GM23338 (cell line): Measurements from ENCODE around the gene ARID4B. TPM values are rescaled to one million over a fixed set of nuclear protein-coding genes. Genes with fewer than 3 reads are reported as not detected.

ENCODE experiments used
- CREB1 ChIP-seq: fragments of 250-450 bp; sonication (Bioruptor Pico); IDR thresholded peaks from 2 replicates; pipeline ENCODE4 v1.5.0; 2020; ENCODE audit warnings: low read depth, mild to moderate bottlenecking, moderate library complexity
- STAT1 ChIP-seq: IDR thresholded peaks from one replicate; pipeline ENCODE4 v1.6.1; 2016; ENCODE audit warnings: antibody characterized with exemption; ENCODE audit not compliant: unreplicated experiment
- microRNA-seq: library from miRNA; unstranded; fragments of <30 nt; microRNA quantifications from one replicate; pipeline ENCODE4, GENCODE V29; 2017
- polyA plus RNA-seq: library from polyadenylated mRNA; unstranded; fragments of >200 nt; fragmentation: Nextera tagmentation; extraction: Ambion mirVana; gene quantifications from 2 replicates; pipeline ENCODE4 v1.2.1, GENCODE V29; 2016
- small RNA-seq: library from RNA; depleted of rRNA; stranded (forward); fragments of <200 nt; gene quantifications from one replicate; pipeline ENCODE3, GENCODE V24; 2014; ENCODE audit warnings: low replicate concordance
- total RNA-seq: library from RNA; depleted of rRNA; stranded (reverse); fragments of >200 nt; shearing (Covaris generic); gene quantifications from 2 replicates; pipeline ENCODE4 v1.2.3, GENCODE V29; 2014; rRNA removed
- TF ChIP-seq, protein P1 (sequence below), 2 experiments: fragments of 200-600 bp in 1 of 2; sonication (generic) in 1 of 2; conservative IDR thresholded peaks; 2 replicates each; pipeline versions ENCODE4 v1.5.1 to v1.6.1; 2016 to 2017; ENCODE audit warnings: antibody characterized with exemption in 2 of 2, low read depth in 2 of 2, mild to moderate bottlenecking in 2 of 2, moderate library complexity in 1 of 2
- TF ChIP-seq, protein P2 (sequence below): IDR thresholded peaks from one replicate; pipeline ENCODE4 v1.6.1; 2018; ENCODE audit warnings: antibody characterized with exemption; ENCODE audit not compliant: unreplicated experiment

The ARID4B gene
- total and polyA plus RNA-seq, 2 experiments from 2014 or later: 25.1 to 59.8 TPM

DNA sequence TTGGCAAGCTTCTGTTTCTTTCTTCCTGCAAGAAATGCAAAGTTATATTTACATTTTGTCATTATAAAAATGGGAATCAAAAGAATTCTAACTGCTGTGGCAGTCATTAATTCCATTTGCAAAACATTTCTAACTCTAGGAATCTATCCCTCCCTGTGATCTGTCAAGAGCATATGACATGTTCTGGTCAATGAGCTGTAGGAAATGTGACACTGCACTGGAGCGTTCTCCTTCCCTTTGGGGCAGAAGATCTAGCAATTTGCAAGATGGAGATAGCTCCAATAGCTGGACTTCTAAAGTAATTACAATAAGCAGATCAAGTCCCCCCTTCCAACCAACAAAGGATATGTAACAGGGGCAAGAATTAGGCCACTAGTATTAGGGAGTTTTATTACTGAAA, 205.6 kb downstream of the ARID4B start (continued):
- TF ChIP-seq, protein P1, sequence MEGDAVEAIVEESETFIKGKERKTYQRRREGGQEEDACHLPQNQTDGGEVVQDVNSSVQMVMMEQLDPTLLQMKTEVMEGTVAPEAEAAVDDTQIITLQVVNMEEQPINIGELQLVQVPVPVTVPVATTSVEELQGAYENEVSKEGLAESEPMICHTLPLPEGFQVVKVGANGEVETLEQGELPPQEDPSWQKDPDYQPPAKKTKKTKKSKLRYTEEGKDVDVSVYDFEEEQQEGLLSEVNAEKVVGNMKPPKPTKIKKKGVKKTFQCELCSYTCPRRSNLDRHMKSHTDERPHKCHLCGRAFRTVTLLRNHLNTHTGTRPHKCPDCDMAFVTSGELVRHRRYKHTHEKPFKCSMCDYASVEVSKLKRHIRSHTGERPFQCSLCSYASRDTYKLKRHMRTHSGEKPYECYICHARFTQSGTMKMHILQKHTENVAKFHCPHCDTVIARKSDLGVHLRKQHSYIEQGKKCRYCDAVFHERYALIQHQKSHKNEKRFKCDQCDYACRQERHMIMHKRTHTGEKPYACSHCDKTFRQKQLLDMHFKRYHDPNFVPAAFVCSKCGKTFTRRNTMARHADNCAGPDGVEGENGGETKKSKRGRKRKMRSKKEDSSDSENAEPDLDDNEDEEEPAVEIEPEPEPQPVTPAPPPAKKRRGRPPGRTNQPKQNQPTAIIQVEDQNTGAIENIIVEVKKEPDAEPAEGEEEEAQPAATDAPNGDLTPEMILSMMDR (conservative IDR thresholded peaks at IDR 0.05; ENCODE audit: low read depth in 2 of 2): no peak
- TF ChIP-seq STAT1 (no peak), CREB1 (CRISPR knock-in tag) (no peak)
- TF ChIP-seq, protein P2, sequence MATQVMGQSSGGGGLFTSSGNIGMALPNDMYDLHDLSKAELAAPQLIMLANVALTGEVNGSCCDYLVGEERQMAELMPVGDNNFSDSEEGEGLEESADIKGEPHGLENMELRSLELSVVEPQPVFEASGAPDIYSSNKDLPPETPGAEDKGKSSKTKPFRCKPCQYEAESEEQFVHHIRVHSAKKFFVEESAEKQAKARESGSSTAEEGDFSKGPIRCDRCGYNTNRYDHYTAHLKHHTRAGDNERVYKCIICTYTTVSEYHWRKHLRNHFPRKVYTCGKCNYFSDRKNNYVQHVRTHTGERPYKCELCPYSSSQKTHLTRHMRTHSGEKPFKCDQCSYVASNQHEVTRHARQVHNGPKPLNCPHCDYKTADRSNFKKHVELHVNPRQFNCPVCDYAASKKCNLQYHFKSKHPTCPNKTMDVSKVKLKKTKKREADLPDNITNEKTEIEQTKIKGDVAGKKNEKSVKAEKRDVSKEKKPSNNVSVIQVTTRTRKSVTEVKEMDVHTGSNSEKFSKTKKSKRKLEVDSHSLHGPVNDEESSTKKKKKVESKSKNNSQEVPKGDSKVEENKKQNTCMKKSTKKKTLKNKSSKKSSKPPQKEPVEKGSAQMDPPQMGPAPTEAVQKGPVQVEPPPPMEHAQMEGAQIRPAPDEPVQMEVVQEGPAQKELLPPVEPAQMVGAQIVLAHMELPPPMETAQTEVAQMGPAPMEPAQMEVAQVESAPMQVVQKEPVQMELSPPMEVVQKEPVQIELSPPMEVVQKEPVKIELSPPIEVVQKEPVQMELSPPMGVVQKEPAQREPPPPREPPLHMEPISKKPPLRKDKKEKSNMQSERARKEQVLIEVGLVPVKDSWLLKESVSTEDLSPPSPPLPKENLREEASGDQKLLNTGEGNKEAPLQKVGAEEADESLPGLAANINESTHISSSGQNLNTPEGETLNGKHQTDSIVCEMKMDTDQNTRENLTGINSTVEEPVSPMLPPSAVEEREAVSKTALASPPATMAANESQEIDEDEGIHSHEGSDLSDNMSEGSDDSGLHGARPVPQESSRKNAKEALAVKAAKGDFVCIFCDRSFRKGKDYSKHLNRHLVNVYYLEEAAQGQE: no peak

Small RNA genes lying within 50 kb of the gene (microRNA-seq; reads per million reads assigned to microRNA genes)
- not detected for gene MIR4753

Small RNA genes lying within 50 kb of the gene (small RNA-seq; reads per million reads assigned to genes)
- gene AL391994.1: not detected
- gene MIR4753: not detected
- gene SNORA14B: 0.20 reads per million

Other genes starting within 250 kb of the ARID4B start
- 138 and 159 TPM in 2 replicates for gene TOMM20, start 199.3 kb downstream of the ARID4B start, total RNA-seq
- gene TOMM20, start 199.3 kb downstream of the ARID4B start, polyA plus RNA-seq: 116 and 138 TPM in 2 replicates
- 51.8 and 55.1 TPM in 2 replicates for gene RBM34, start 166.9 kb downstream of the ARID4B start, total RNA-seq
- 177 and 197 TPM in 2 replicates for gene RBM34, start 166.9 kb downstream of the ARID4B start, polyA plus RNA-seq
- gene GGPS1, start 391 bp upstream of the ARID4B start, total RNA-seq: 33.9 and 37.1 TPM in 2 replicates
- gene GGPS1, start 391 bp upstream of the ARID4B start, polyA plus RNA-seq: 48.0 and 56.8 TPM in 2 replicates
- gene TBCE, start 39.2 kb upstream of the ARID4B start, total RNA-seq: 42.7 and 45.6 TPM in 2 replicates
- gene TBCE, start 39.2 kb upstream of the ARID4B start, polyA plus RNA-seq: 64.8 and 72.4 TPM in 2 replicates
- gene B3GALNT2, start 176.3 kb upstream of the ARID4B start, total RNA-seq: 36.6 and 48.8 TPM in 2 replicates
- gene B3GALNT2, start 176.3 kb upstream of the ARID4B start, polyA plus RNA-seq: 12.8 and 14.4 TPM in 2 replicates